HG03135 (cell line): Measurements from ENCODE around the gene MATN4.

ENCODE experiments used
- ATAC-seq: cut with Tn5 transposase; IDR thresholded peaks from one replicate; pipeline ENCODE4 v1.9.1; 2021; ENCODE audit warnings: mild to moderate bottlenecking, moderate library complexity; ENCODE audit not compliant: unreplicated experiment

Gene MATN4

GRCh38 chr20:45293041-45294002 is 14.8 kb downstream of the MATN4 start:
- ATAC-seq = peak; percentile 60

GRCh38 chr20:45292343-45292742 is 15.8 kb downstream of the MATN4 start:
- ATAC-seq = no peak

GRCh38 chr20:45291526-45291925 is 16.6 kb downstream of the MATN4 start:
- ATAC-seq = no peak

GRCh38 chr20:45290677-45291355 is 17.3 kb downstream of the MATN4 start:
- no peak for ATAC-seq

- no peak for ATAC-seq
Measured at GRCh38 chr20:45289942-45290676, 18.0 kb downstream of the MATN4 start.

GRCh38 chr20:45288860-45289259 is 19.2 kb downstream of the MATN4 start:
- no peak for ATAC-seq

- ATAC-seq = no peak
Measured at GRCh38 chr20:45288376-45288775, 19.7 kb downstream of the MATN4 start.

GRCh38 chr20:45283551-45284057 is 24.5 kb downstream of the MATN4 start:
- ATAC-seq = no peak

- ATAC-seq = no peak
Measured at GRCh38 chr20:45282700-45283550, 25.2 kb downstream of the MATN4 start.

GRCh38 chr20:45279992-45280391 is 28.1 kb downstream of the MATN4 start:
- ATAC-seq = no peak

GRCh38 chr20:45275338-45275737 is 32.8 kb downstream of the MATN4 start:
- ATAC-seq = no peak

GRCh38 chr20:45269754-45270270 is 38.3 kb downstream of the MATN4 start:
- no peak for ATAC-seq

GRCh38 chr20:45269056-45269455 is 39.0 kb downstream of the MATN4 start:
- ATAC-seq = no peak

- ATAC-seq = no peak
Measured at GRCh38 chr20:45268531-45268930, 39.6 kb downstream of the MATN4 start.

GRCh38 chr20:45266977-45267376 is 41.1 kb downstream of the MATN4 start:
- ATAC-seq = no peak

- ATAC-seq = no peak
Measured at GRCh38 chr20:45263556-45264266, 44.4 kb downstream of the MATN4 start.

- no peak for ATAC-seq
Measured at GRCh38 chr20:45258664-45259063, 49.4 kb downstream of the MATN4 start.

- no peak for ATAC-seq
Measured at GRCh38 chr20:45258259-45258658, 49.8 kb downstream of the MATN4 start.

GRCh38 chr20:45257711-45258110 is 50.4 kb downstream of the MATN4 start:
- ATAC-seq = no peak
